ENCODE data around the gene C16orf74.

Gene C16orf74

GRCh38 chr16:85688586-85689284 lies 62.2 kb downstream of the C16orf74 start, which contains the start of gene GINS2:
Gene GINS2, minus strand, starts transcription at chr16:85688954. Its CDS starts 56 bp downstream, at chr16:85688898.
- DNase-seq: peak; percentile 92

GRCh38 chr16:85687651-85688471 lies 63.0 kb downstream of the C16orf74 start:
- no peak for DNase-seq

GRCh38 chr16:85686912-85687591 lies 63.8 kb downstream of the C16orf74 start:
- DNase-seq: no peak

- DNase-seq: no peak
Measured at GRCh38 chr16:85685251-85685650, 65.6 kb downstream of the C16orf74 start.

GRCh38 chr16:85683363-85683762 lies 67.5 kb downstream of the C16orf74 start:
- DNase-seq: no peak

- no peak for DNase-seq
Measured at GRCh38 chr16:85682516-85682915, 68.4 kb downstream of the C16orf74 start.

- no peak for DNase-seq
Measured at GRCh38 chr16:85681255-85681654, 69.6 kb downstream of the C16orf74 start.

- no peak for DNase-seq
Measured at GRCh38 chr16:85680352-85680944, 70.4 kb downstream of the C16orf74 start.

GRCh38 chr16:85679870-85680269 lies 71.0 kb downstream of the C16orf74 start:
- DNase-seq: no peak

- no peak for DNase-seq
Measured at GRCh38 chr16:85678821-85679220, 72.1 kb downstream of the C16orf74 start.

GRCh38 chr16:85678016-85678415 lies 72.9 kb downstream of the C16orf74 start:
- DNase-seq: no peak

GRCh38 chr16:85677383-85677967 lies 73.4 kb downstream of the C16orf74 start:
- no peak for DNase-seq

- DNase-seq: no peak
Measured at GRCh38 chr16:85676466-85676865, 74.4 kb downstream of the C16orf74 start.

GRCh38 chr16:85675251-85675874 lies 75.5 kb downstream of the C16orf74 start:
- no peak for DNase-seq

- no peak for DNase-seq
Measured at GRCh38 chr16:85674828-85675227, 76.1 kb downstream of the C16orf74 start.

GRCh38 chr16:85674418-85674755 lies 76.5 kb downstream of the C16orf74 start:
- DNase-seq: no peak

- DNase-seq: no peak
Measured at GRCh38 chr16:85673529-85674417, 77.1 kb downstream of the C16orf74 start.

- no peak for DNase-seq
Measured at GRCh38 chr16:85670840-85671239, 80.1 kb downstream of the C16orf74 start.

GRCh38 chr16:85668676-85669424 lies 82.0 kb downstream of the C16orf74 start:
- no peak for DNase-seq

- DNase-seq: no peak
Measured at GRCh38 chr16:85667841-85668413, 83.0 kb downstream of the C16orf74 start.

Measured in right forelimb (tissue), 1 donor.